A673 (cell line): ENCODE results near the gene IFITM2. TPM values are rescaled to one million over a fixed set of nuclear protein-coding genes. Genes with fewer than 3 reads are reported as not detected.
A peak's percentile ranks its signal among the peaks of the same experiment; 100 is the strongest.

ENCODE experiments used
- BruUV-seq: library from RNA; stranded (reverse); fragments of 400-500 nt; replicated peaks from 2 replicates; lab custom pipeline; 2021; lab: Mats Ljungman, UMichigan
- CTCF ChIA-PET: fragments of 300-600 bp; sonication (Branson Sonifier 250); formaldehyde crosslinking; loops from one replicate; lab custom pipeline; 2022; ENCODE audit warnings: antibody characterized with exemption; lab: Charles Lee
- POLR2A ChIA-PET: fragments of 300-600 bp; sonication (Branson Sonifier 250); formaldehyde crosslinking; loops from one replicate; lab custom pipeline; 2022; ENCODE audit warnings: antibody characterized with exemption; ENCODE audit not compliant: low non-redundant PET; lab: Charles Lee
- DNase-seq: peaks from one replicate; pipeline ENCODE4 v3.0.0-alpha.2; 2015; ENCODE audit warnings: low spot score
- H3K27ac ChIP-seq: fragments of 200-600 bp; sonication (generic); 2 replicates; pipeline ENCODE4 v1.5.1; 2016; ENCODE audit warnings: mixed run types, low read depth, mild to moderate bottlenecking, mixed read lengths, antibody characterized with exemption, low read length; ENCODE audit not compliant: poor library complexity, severe bottlenecking
- H3K27me3 ChIP-seq: fragments of 200-600 bp; sonication (generic); replicated peaks from 2 replicates; pipeline ENCODE4 v1.6.1; 2017; ENCODE audit warnings: mixed run types, low read depth, mild to moderate bottlenecking, mixed read lengths, antibody characterized with exemption, low read length; ENCODE audit not compliant: insufficient read depth, poor library complexity
- H3K36me3 ChIP-seq: fragments of 200-600 bp; sonication (generic); 2 replicates; pipeline ENCODE4 v1.6.1; 2016; ENCODE audit warnings: mixed run types, mild to moderate bottlenecking, mixed read lengths, antibody characterized with exemption, low read length; ENCODE audit not compliant: insufficient read depth, poor library complexity, severe bottlenecking
- H3K4me1 ChIP-seq: fragments of 200-600 bp; sonication (generic); 2 replicates; pipeline ENCODE4 v1.6.1; 2017; ENCODE audit warnings: mixed run types, mild to moderate bottlenecking, mixed read lengths, antibody characterized with exemption, low read length; ENCODE audit not compliant: insufficient read depth, poor library complexity, severe bottlenecking
- H3K4me3 ChIP-seq: fragments of 200-600 bp; sonication (generic); 2 replicates; pipeline ENCODE4 v1.5.1; 2016; ENCODE audit warnings: low read depth, mixed run types, mild to moderate bottlenecking, mixed read lengths, low read length; ENCODE audit not compliant: poor library complexity, severe bottlenecking
- H3K9me3 ChIP-seq: fragments of 200-600 bp; sonication (generic); 2 replicates; pipeline ENCODE4 v1.6.1; 2016; ENCODE audit warnings: mixed run types, low read depth, mild to moderate bottlenecking, mixed read lengths, antibody characterized with exemption, low read length; ENCODE audit not compliant: poor library complexity, severe bottlenecking
- CTCF ChIP-seq: fragments of 300-800, 200-600 bp; sonication (generic); conservative IDR thresholded peaks from 2 replicates; pipeline ENCODE4 v1.5.1; 2017; ENCODE audit warnings: low read depth, mild to moderate bottlenecking, antibody characterized with exemption, low read length, moderate library complexity, mixed read lengths
- EZH2 ChIP-seq: fragments of 200-600 bp; sonication (generic); IDR thresholded peaks from 2 replicates; pipeline ENCODE4 v1.6.1; 2017; ENCODE audit warnings: borderline replicate concordance, low read depth, mild to moderate bottlenecking, mixed read lengths, antibody characterized with exemption, low read length; ENCODE audit not compliant: poor library complexity, severe bottlenecking
- intact Hi-C: fragments of 100-400 bp; cut with micrococcal nuclease; formaldehyde crosslinking; loops from one replicate; pipeline ENCODE4 v1.10.0; 2022; ENCODE audit not compliant: unreplicated experiment
- total RNA-seq: library from RNA; stranded (reverse); gene quantifications from 2 replicates; pipeline ENCODE4 v1.2.3, GENCODE V29; 2021

IFITM2 gene
- total RNA-seq, 1 experiment from 2014 or later, result 25.5 TPM

GRCh38 chr11:287821-288477 lies 19.7 kb upstream of the IFITM2 start:
- DNase-seq, result no peak
- H3K4me3 ChIP-seq, result peak overlapping the region; percentile 58
- no peaks in the 10 kb centered on the region for H3K9me3 ChIP-seq
- POLR2A ChIA-PET, result no interaction called here
- no peaks in the 10 kb centered on the region for H3K27me3 ChIP-seq
- no peak overlapping the region for H3K27ac ChIP-seq
- H3K4me1 ChIP-seq, result peaks cover 6% of the 10 kb centered on the region
- H3K36me3 ChIP-seq, result no peaks in the 10 kb centered on the region
- no TSS peak for BruUV-seq
- CTCF ChIA-PET, result no interaction called here
- TF ChIP-seq CTCF, result no peak
- no peak for TF ChIP-seq EZH2
- intact Hi-C loops, result no loop called here

DNA sequence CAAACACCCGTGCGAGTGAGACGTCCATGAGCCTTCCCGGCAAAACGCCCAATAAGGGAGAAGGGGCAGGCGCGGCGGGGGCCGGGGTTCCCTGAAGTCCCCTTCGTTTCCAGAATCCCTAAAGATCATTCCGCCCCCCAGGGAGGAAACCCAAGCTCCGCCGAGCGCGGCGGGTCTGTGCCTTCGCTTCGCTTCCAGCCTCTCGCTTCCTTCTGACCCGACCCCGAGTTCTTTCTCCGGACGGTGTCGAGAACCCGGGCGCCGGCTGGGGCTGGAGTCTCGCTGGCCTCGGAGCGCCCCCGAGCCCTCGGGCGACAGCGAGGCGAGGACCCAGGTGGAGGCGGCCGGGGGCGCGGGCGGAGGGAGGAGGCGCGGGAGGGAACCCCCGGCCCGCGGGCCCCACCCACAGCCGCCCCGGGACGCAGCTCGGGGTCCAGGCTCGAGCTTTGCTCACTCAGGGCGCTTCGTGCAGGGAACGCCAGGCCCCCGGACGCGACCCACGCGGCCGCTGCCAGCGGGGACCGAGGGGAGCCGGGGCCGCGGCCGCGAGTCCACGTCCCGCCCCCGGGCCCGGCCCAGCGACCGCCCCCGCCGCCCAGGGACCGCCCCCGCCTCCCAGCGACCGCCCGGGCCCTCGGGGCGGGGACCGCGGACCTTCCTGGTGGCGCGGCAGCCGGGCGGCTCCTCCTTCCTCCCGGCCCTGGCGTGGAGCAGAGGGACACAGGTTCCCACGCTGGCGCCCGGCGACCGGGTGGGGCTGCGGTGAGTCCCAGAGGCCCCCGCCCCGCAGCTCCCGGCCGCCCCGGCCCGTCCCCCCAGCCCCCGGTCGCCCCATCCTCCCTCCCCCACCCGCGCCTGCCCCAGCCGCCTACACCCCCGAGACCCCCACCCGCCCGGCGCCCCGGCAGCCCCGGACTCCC lies 18.9 kb upstream of the IFITM2 start, which contains the start of gene PGGHG:
PGGHG (plus strand) TSS at position 649 of the 920 bp plus-strand sequence. CDS start 691 bp downstream, outside the sequence.
- peak; percentile 52 for DNase-seq
- ChIA-PET POLR2A (no interaction called here), CTCF (no interaction called here)
- no TSS peak for BruUV-seq
- H3K36me3 ChIP-seq, result no peaks in the 10 kb centered on the region
- peak within 1 kb of the TSS; percentile 58 for H3K4me3 ChIP-seq
- H3K4me1 ChIP-seq, result peaks cover 6% of the 10 kb centered on the region
- H3K27ac ChIP-seq, result peak within 1 kb of the TSS; percentile 47
- H3K27me3 ChIP-seq, result no peaks in the 10 kb centered on the region
- no peaks in the 10 kb centered on the region for H3K9me3 ChIP-seq
- no peak for TF ChIP-seq EZH2
- no peak for TF ChIP-seq CTCF
- intact Hi-C loops, result no loop called here

- no peaks in the 10 kb centered on the region for H3K27me3 ChIP-seq
- DNase-seq, result no peak
- POLR2A ChIA-PET, result no interaction called here
- no peak for TF ChIP-seq CTCF
- TF ChIP-seq EZH2, result no peak
- H3K36me3 ChIP-seq, result no peaks in the 10 kb centered on the region
- H3K9me3 ChIP-seq, result no peaks in the 10 kb centered on the region
- CTCF ChIA-PET, result no interaction called here
- peaks cover 6% of the 10 kb centered on the region for H3K4me1 ChIP-seq
- peak overlapping the region; percentile 42 for H3K27ac ChIP-seq
- BruUV-seq, result no TSS peak
- intact Hi-C loops, result no loop called here
- H3K4me3 ChIP-seq, result peak overlapping the region; percentile 58
These were observed 18.3 kb upstream of the IFITM2 start for GRCh38 chr11:289398-289711.
